Measurements from ENCODE around the gene IQCK. TPM values are rescaled to one million over a fixed set of nuclear protein-coding genes. Genes with fewer than 3 reads are reported as not detected.

IQCK gene
- total RNA-seq, 1 experiment from 2014 or later = 5.3 TPM

DNA sequence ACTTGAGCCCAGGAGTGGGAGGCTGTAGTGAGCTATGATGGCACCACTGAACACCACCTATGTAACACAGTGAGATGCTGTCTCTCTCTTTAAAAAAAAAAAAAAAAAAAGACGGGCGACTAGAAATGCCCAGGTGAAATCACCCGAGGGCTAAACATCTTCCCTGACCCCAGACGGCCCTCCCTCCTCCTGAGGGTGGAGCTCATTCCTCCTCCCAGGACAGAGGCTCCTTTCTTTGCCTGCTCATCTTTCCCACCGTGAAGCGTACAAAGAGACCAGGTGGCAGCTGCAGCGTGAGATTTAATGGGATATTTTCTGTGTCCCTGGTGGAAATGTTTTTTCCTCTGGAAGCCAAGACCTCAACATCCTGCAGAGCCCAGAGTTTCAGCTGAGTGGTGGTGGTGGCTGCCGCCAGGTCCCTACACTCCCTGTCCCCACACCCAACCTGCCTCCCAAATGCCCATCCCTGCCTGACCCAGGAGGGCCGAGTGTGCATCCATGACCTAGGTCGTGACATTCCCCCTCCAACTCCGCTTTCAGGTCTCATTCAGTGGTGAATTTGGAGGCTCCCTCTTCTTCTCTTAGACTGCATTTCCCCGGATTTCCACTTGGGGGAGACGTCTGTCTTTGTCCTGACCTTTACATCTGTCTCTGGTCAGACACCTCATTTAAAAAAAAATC lies 181.0 kb downstream of the IQCK start:
- in situ Hi-C loops (cut with HindIII; ENCODE audit: low pct_unique_long_range_greater_than_20kb, low sequenced_read_pairs) = no loop called here
- DNase-seq (ENCODE audit: low read depth, low spot score) = peak; percentile 76

DNA sequence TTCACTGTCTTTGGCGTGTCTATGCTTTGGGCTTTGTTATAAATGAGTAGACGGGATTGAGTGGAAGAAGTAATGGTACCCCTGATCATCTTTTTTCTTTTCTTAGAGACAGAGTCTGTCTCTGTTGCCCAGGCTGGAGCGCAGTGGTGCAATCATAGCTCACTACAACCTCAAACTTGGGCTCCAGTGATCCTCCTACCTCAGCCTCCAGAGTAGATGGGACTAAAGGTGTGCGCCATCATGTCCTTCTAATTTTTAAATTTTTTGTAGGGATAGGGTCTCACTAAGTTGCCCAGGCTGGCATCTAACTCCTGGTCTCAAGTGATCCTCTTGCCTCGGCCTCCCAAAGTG lies 181.5 kb downstream of the IQCK start:
- no peak for DNase-seq (ENCODE audit: low read depth, low spot score)

GRCh38 chr16:19901164-19901563 lies 183.1 kb downstream of the IQCK start:
- no peak for DNase-seq (ENCODE audit: low read depth, low spot score)
- in situ Hi-C loops (cut with HindIII; ENCODE audit: low pct_unique_long_range_greater_than_20kb, low sequenced_read_pairs) = no loop called here

More for the DNA sequence above, 181.5 kb downstream of the IQCK start:
- in situ Hi-C loops (cut with HindIII; ENCODE audit: low pct_unique_long_range_greater_than_20kb, low sequenced_read_pairs) = no loop called here

DNA sequence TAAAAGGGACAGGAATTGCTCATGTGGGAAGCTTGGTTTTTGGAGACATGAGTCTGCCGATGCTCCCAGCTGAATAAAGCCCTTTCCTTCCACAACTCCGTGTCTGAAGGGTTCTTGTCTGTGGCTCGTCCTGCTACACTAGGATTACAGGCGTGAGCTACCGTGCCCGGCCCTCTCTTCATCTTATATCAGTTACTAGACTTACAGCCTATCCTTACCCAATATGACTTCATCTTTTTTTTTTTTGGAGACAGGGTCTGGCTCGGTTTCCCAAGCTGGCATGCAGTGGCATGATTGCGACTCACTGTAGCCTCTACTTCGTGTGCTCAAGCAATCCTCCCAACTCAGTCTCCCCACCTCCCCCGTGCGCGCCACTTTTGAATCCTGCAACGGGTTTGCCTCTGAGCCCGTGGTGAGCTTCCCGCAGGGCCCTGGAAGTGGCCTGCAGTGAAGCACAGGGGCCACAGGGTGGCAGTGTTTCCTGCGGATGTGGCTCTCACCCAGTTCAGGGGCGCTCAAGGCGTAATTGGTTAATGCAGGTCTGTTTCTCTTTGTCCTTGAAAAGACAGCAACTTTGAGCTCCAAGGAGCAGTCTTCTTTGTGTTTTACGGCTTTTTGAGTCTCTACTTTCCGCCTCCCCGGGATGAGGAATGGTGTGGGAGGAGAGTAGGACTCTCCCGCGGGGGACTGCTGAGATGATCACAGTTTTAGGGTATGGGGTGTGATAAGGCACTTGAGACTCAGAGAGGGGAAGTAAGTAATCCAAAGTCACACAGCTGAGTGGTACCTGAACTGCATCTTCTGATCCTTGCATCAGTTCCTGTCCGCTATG lies 189.3 kb downstream of the IQCK start:
- in situ Hi-C loops (cut with HindIII; ENCODE audit: low pct_unique_long_range_greater_than_20kb, low sequenced_read_pairs) = no loop called here

More for the DNA sequence above, 189.3 kb downstream of the IQCK start:
- peak; percentile 77 for DNase-seq (ENCODE audit: low read depth, low spot score)

Small RNA genes lying within 50 kb of the gene (small RNA-seq; reads per million reads assigned to genes)
- 0 reads per million in 2 experiments for gene LARP7P2

Other genes with a start within 250 kb of the IQCK start
- 53.8 and 57.5 TPM in 2 replicates for gene GDE1, start 196.2 kb upstream of the IQCK start, total RNA-seq (2014; rRNA removed; shearing (Covaris generic))
- 5.5 and 6.4 TPM in 2 replicates for gene CCP110, start 194.3 kb upstream of the IQCK start, total RNA-seq (2014; rRNA removed; shearing (Covaris generic))
- 22.7 and 27.8 TPM in 2 replicates for gene VPS35L, start 162.6 kb upstream of the IQCK start, total RNA-seq (2014; rRNA removed; shearing (Covaris generic))
- 29.5 and 34.8 TPM in 2 replicates for gene KNOP1, start within 50 bp of the IQCK start, total RNA-seq (2014; rRNA removed; shearing (Covaris generic))
- 38.2 and 49.2 TPM in 2 replicates for gene GPRC5B, start 166.6 kb downstream of the IQCK start, total RNA-seq (2014; rRNA removed; shearing (Covaris generic))